Measurements from ENCODE around the gene HCFC2.

The HCFC2 gene

DNA sequence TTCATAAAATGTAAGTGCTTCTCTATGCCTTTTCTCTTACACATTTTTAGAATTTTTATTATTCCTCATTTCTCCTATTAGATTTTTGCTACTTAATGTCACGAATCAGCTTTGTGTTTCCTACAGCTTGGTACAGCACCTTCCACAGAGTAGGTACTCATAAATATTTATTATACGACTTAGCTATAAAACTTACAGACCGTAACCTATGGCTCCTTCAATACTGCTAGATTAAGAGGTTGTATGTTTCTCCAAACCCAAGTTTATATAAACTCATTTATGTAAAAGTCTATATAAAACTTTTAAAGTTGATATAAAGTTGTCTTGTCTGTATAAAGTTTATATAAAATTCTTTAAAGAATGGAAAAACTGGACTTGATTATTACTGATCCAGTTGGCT is 62.2 kb downstream of the HCFC2 start:
- no peak for DNase-seq

DNA sequence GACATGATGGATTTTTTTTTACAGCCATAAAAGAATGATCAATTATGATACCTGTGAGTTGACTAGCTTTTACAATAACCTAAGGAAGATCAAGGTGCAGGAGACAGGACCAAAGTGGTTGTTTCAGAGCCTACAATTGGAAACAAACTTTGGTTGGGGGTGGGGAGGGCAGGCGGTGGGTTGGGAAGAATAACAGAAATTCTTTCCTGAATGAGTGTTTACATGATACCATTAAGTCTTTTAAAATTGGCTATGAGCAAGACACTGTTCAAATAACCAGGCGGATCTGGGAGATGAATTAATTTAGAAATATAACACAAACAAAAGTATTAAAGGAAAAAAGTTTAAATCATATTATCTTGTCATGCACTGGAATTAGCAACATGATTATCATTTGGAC is 66.4 kb downstream of the HCFC2 start:
- no peak for DNase-seq

DNA sequence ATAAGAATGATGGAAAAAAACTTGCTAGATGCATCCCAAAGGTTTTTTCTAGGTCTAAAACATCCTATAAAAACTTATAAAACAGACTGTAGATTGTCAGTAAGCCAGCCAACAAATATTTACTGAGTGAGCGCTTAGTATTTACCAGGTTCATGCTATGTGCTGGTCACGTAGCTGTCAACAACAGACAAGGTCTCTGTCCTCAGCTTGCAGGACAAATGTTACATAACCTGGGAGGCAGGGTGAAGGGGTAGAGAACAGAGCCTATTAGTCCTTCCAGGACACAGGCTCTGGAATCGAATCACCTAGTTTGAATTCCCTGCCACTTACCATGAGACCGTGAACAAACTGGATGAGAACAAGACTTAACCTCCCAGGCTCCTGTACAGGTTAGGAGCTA is 67.3 kb downstream of the HCFC2 start:
- no peak for DNase-seq

DNA sequence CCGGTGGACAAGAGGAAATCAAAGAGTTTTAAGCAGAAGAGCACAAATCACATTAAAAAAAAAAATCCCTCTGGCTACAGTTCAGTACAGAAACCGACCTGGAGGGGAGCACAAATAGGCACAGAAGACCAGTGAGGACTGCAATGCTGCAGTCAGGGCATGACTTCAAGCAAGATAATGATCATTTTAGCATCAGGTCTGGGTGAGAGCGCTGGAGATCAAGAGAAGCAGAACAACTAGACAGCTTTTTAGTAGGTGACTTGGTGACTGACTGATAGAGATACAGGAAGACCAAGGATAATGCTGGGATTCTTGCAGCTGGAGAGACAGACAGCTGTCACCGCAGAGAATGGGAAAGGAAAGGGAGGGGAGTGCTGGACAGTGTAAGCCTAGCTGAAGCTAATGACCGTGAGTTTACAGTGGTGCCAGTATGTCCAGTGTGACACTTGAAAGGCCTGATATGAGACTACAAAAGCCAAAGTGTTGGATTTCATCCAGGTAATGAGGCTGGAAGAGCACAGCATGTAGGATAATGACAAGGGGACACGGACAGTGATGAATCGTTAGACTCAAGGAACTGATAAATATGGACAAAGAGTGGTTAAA is 68.1 kb downstream of the HCFC2 start:
- DNase-seq, result no peak

- no peak for DNase-seq
Observed at GRCh38 chr12:104133321-104133720, 69.0 kb downstream of the HCFC2 start.

GRCh38 chr12:104133866-104134265 is 69.5 kb downstream of the HCFC2 start:
- DNase-seq, result peak; percentile 21

DNA sequence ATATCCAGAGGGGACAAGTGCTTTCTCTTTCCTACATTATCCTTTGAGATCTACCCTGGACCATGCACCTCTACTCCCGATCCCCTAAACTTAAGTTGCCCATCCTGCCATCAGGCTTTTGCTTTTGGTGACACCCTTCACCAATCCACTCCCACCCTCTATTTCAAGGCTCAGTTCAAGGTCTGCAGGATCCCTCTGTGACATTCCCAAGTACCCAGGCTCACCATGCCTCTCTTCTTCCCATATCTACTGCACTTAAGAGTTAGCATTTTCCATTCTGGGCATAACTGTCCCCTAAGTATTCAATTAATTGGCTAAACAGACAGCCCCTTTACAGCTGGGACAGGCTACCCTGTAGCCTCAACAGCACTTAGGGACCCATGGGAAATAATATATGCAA is 70.6 kb downstream of the HCFC2 start:
- DNase-seq, result no peak

GRCh38 chr12:104136577-104136976 is 72.2 kb downstream of the HCFC2 start:
- no peak for DNase-seq

DNA sequence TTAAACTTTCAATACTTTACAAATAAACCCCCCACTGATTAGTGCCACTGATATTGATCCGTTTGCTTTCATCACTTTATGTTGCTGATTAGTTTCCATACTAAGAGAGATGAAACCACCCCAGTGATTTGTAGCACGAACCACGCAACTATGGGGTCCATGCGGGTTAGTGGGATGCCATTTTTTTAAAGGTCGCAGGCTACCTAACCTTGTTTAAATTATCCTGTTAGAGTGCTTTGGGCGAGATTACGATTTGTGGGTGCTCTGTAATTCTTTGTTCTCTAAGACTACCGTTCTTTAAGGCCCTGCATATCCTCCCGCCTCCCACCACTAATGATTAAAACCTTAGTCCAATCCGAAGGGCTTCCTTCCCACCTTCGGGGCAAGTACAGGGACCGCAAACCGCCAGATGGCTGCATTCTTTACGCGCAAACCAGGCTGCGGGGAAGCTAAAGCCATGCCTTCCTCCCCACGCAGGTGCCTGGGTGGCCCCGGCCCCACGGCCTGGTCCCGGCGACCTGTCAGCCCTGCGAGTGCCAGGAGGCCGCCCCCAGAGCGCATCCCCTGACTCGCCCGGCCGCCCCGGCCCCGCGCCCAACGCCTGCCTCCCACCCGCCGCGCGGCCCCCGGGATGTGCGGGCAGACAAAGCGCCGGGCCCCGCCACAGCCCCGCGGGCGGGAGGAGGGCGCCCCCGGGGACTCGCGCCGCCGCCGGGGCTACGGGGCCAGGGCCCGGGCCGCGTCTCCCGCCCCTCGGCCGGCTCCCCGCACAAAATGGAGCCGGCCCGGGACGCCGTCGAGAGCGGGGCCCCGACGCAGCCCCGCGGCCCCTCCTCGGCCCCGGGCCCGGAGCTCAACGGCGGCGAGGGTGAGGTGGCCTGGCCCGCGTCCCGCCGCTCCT is 72.9 kb downstream of the HCFC2 start:
- DNase-seq, result peak; percentile 36

- DNase-seq, result peak; percentile 95
Observed at GRCh38 chr12:104137902-104138796, 73.8 kb downstream of the HCFC2 start, which contains the start of gene NFYB. Gene NFYB (minus strand): TSS chr12:104138210. CDS start chr12:104135453, 2,757 bp downstream.

- DNase-seq, result no peak
Observed at GRCh38 chr12:104138797-104139152, 74.4 kb downstream of the HCFC2 start.

DNA sequence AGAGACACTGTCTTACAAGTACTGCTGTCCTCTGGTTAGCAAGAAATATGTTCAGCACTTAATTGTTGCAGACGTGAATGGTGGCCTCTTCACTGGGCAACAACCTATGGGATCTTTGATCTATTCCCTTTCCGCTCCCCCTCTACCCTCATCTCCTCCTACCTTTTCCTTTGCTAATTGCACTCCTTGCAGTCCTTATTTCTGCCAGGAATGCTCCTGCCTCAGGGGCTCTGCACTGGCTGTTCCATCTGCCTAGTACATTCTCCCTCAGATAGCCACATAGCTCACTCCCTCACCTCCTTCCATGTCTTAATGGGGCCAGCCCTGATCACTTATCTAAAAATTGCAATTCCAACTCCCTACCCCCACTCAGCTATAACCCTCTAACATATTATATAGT is 78.2 kb downstream of the HCFC2 start:
- no peak for DNase-seq

DNA sequence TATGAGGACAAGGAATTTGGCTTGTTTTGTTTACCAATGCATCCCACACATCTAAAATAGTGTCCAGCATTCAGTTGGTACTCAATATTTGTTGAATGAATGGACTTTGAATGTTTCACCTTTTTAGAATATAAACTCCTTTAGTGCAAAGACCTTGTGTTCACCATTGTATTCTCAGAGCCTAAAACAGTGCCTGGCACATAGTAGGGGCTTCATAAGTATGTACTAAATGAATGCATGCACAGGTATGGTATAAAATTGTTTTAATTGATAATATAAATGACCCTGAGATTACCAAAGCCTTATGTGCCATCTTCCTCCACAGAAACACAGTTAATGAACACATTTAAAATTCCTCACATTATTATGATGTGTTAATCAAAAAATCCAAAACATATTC is 78.7 kb downstream of the HCFC2 start:
- DNase-seq, result no peak

- no peak for DNase-seq
Observed at GRCh38 chr12:104143918-104144317, 79.6 kb downstream of the HCFC2 start.

DNA sequence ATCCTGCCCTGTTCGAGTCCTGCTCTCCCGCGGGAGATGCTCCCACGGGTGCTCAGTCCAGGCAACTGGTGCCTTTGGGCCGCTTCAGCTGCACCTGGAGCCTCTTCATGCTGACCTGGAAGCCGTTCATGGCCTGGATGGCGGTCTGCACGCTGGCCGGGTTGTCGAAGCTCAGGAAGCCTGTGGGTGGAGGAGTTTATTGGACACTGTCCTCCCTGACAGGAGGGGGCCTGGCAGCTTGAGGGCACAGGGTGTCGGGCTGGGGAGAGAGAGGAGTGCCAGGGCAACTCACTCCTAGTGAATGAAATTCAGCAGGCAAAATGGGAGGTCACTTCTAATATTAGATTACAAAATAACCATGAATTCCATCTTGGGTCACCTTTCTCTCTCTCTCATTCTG is 83.0 kb downstream of the HCFC2 start:
- DNase-seq, result no peak

DNA sequence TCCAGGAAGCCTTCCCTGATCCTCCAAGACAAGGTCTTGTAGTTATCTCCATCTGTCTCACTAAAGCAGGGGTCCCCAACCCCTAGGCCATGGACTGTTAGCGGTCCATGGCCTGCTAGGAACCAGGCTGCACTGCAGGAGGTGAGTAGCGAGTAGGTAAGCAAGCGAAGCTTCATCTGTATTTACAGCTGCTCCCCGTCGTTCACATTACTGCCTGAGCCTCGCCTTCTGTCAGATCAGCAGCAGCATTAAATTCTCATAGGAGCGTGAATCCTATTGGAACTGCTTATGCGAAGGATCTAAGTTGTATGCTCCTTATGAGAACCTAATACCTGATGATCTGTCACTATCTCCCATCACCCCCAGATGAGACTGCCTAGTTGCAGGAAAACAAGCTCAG is 86.1 kb downstream of the HCFC2 start:
- DNase-seq, result no peak

- no peak for DNase-seq
Observed at GRCh38 chr12:104152685-104153241, 88.4 kb downstream of the HCFC2 start.

DNA sequence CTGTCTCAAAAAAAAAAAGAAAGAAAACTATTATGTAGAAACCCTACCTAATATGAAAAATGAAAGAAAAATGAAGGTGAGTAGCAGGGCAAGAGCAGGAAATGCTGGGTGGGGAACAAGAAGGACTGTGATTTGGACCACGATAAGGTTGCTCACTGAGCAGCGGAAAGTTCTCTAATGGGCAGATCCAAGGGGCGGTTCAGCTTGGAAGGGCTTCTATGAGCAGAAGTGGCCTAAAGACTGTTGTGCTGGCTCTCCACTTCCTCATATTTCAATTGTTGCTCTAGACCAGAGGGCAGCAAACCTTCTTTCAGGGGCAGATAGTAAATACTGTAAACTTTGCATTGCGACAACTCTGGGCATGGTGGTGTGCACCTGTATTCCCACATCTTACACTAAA is 90.0 kb downstream of the HCFC2 start:
- no peak for DNase-seq

- no peak for DNase-seq
Observed at GRCh38 chr12:104154806-104155205, 90.5 kb downstream of the HCFC2 start.
